GM12864 (cell line): Measurements from ENCODE around the gene KIAA0753.

ENCODE experiments used
- DNase-seq: peaks from one replicate; pipeline ENCODE4 v3.0.0-alpha.2; 2011; ENCODE audit warnings: low read depth
- H3K4me3 ChIP-seq: 2 replicates; pipeline ENCODE4 v1.5.1; 2011; ENCODE audit warnings: mild to moderate bottlenecking, low read depth, low read length, control low read depth
- CTCF ChIP-seq: IDR thresholded peaks from 2 replicates; pipeline ENCODE4 v1.5.1; 2011; ENCODE audit warnings: low read depth, mild to moderate bottlenecking, moderate library complexity, low read length, control low read depth, inconsistent platforms; ENCODE audit errors: missing control alignments

The KIAA0753 gene

GRCh38 chr17:6588165-6588564 is 52.3 kb downstream of the KIAA0753 start:
- TF ChIP-seq CTCF: no peak

GRCh38 chr17:6587310-6587709 is 53.2 kb downstream of the KIAA0753 start:
- no peak for TF ChIP-seq CTCF

More at GRCh38 chr17:6588165-6588564, 52.3 kb downstream of the KIAA0753 start:
- DNase-seq: no peak
- no peak overlapping the region for H3K4me3 ChIP-seq

GRCh38 chr17:6583411-6583810 is 57.1 kb downstream of the KIAA0753 start:
- H3K4me3 ChIP-seq: no peak overlapping the region
- no peak for DNase-seq
- no peak for TF ChIP-seq CTCF

More at GRCh38 chr17:6587310-6587709, 53.2 kb downstream of the KIAA0753 start:
- no peak overlapping the region for H3K4me3 ChIP-seq
- DNase-seq: no peak

- no peak for DNase-seq
- H3K4me3 ChIP-seq: no peak overlapping the region
- TF ChIP-seq CTCF: no peak
These were observed 59.9 kb downstream of the KIAA0753 start for GRCh38 chr17:6580625-6581024.

GRCh38 chr17:6578491-6578890 is 62.0 kb downstream of the KIAA0753 start:
- H3K4me3 ChIP-seq: no peak overlapping the region
- DNase-seq: no peak
- no peak for TF ChIP-seq CTCF

GRCh38 chr17:6577686-6578263 is 62.7 kb downstream of the KIAA0753 start:
- no peak for DNase-seq

More at GRCh38 chr17:6577686-6578263, 62.7 kb downstream of the KIAA0753 start:
- no peak for TF ChIP-seq CTCF
- H3K4me3 ChIP-seq: no peak overlapping the region
